Activated CD4-positive, CD25-positive, alpha-beta regulatory T cell treated with anti-CD3 and anti-CD28 coated beads, Interleukin-2, amount 50 U/mL, for 72 hours (primary cell): ENCODE results near the gene HJV.
"Not testable (repeated sequence)": the region's sequence is repeated elsewhere in the genome, so short reads cannot be mapped to it uniquely, and the experiment has no call there.

Source experiments
- DNase-seq: peaks from one replicate; pipeline ENCODE4 v3.0.0; 2021

Gene HJV

GRCh38 chr1:146021622-146022402 is at the start of gene HJV:
TSS of gene HJV (minus strand) at chr1:146021735. CDS start at chr1:146020231, 1,504 bp downstream.
- DNase-seq, result no peak

GRCh38 chr1:146059148-146059547 is 37.6 kb upstream of the HJV start:
- DNase-seq, result not testable (repeated sequence)

- peak; percentile 72 for DNase-seq
These were observed 30.5 kb upstream of the HJV start for GRCh38 chr1:146051852-146052676.

- DNase-seq, result no peak
These were observed 29.9 kb upstream of the HJV start for GRCh38 chr1:146051452-146051851.

GRCh38 chr1:146050652-146050963 is 29.1 kb upstream of the HJV start:
- DNase-seq, result not testable (repeated sequence)

GRCh38 chr1:146049866-146050651 is 28.5 kb upstream of the HJV start:
- not testable (repeated sequence) for DNase-seq

GRCh38 chr1:146049436-146049835 is 27.9 kb upstream of the HJV start:
- DNase-seq, result no peak

- DNase-seq, result not testable (repeated sequence)
These were observed 27.1 kb upstream of the HJV start for GRCh38 chr1:146048514-146049115.

- DNase-seq, result no peak
These were observed 25.1 kb upstream of the HJV start for GRCh38 chr1:146046664-146047063.

- DNase-seq, result no peak
These were observed 18.3 kb upstream of the HJV start for GRCh38 chr1:146039844-146040194.

- DNase-seq, result peak; percentile 77
These were observed 15.6 kb upstream of the HJV start for GRCh38 chr1:146036965-146037646.

- DNase-seq, result no peak
These were observed 14.9 kb upstream of the HJV start for GRCh38 chr1:146036241-146036964.

- no peak for DNase-seq
These were observed 13.5 kb upstream of the HJV start for GRCh38 chr1:146035048-146035423.

GRCh38 chr1:146032631-146033219 is 11.2 kb upstream of the HJV start:
- DNase-seq, result no peak

- no peak for DNase-seq
These were observed 9.9 kb upstream of the HJV start for GRCh38 chr1:146031476-146031875.

GRCh38 chr1:146029117-146029516 is 7.6 kb upstream of the HJV start:
- no peak for DNase-seq

- DNase-seq, result not testable (repeated sequence)
These were observed 5.1 kb upstream of the HJV start for GRCh38 chr1:146026650-146027049.

- not testable (repeated sequence) for DNase-seq
These were observed 4.4 kb upstream of the HJV start for GRCh38 chr1:146025787-146026495.

- DNase-seq, result no peak
These were observed 1.0 kb upstream of the HJV start for GRCh38 chr1:146022403-146023127.

- DNase-seq, result no peak
These were observed 487 bp downstream of the HJV start for GRCh38 chr1:146021050-146021445.
